Heart left ventricle (tissue), 16 donors: ENCODE data around the gene PCSK2. TPM values are rescaled to one million over a fixed set of nuclear protein-coding genes. Genes with fewer than 3 reads are reported as not detected.

Experiments
- ATAC-seq, 4 donors: fragments of 200-7000 bp; cut with Tn5 transposase; one replicate each; pipeline ENCODE4 v1.9.1; 2020 to 2022; ENCODE audit warnings: moderate library complexity in 4 of 4, mild to moderate bottlenecking in 3 of 4, moderate number of reproducible peaks in 1 of 4
- DNase-seq, 5 donors: peaks; one replicate each; pipeline ENCODE4 v3.0.0-alpha.2; 2020
- H3K27ac ChIP-seq, 12 donors: fragments of 200-600 bp; sonication (generic) in 4 of 12; one replicate each; pipeline versions ENCODE4 v1.5.0 to v1.8.0; 2016 to 2022; ENCODE audit warnings: mild to moderate bottlenecking in 2 of 12
- H3K27me3 ChIP-seq, 9 donors: fragments of 200-600 bp; sonication (generic) in 2 of 9; one replicate each; pipeline versions ENCODE4 v1.5.1 to v1.8.0; 2016 to 2022; ENCODE audit warnings: mild to moderate bottlenecking in 3 of 9
- H3K36me3 ChIP-seq, 9 donors: fragments of 200-600 bp; sonication (generic) in 2 of 9; one replicate each; pipeline versions ENCODE4 v1.5.0 to v1.8.0; 2018 to 2022; ENCODE audit warnings: mild to moderate bottlenecking in 2 of 9
- H3K4me1 ChIP-seq, 12 donors: fragments of 200-600 bp; sonication (generic) in 4 of 12; one replicate each; pipeline versions ENCODE4 v1.5.0 to v1.8.0; 2016 to 2022; ENCODE audit warnings: mild to moderate bottlenecking in 3 of 12
- H3K4me3 ChIP-seq, 12 donors: fragments of 200-600 bp; sonication (generic) in 4 of 12; one replicate each; pipeline versions ENCODE4 v1.5.0 to v1.8.0; 2017 to 2022; ENCODE audit warnings: mild to moderate bottlenecking in 9 of 12, moderate library complexity in 4 of 12
- H3K9me3 ChIP-seq, 12 donors: fragments of 200-600 bp; sonication (generic) in 4 of 12; one replicate each; pipeline versions ENCODE4 v1.5.0 to v1.8.0; 2016 to 2022; ENCODE audit warnings: mild to moderate bottlenecking in 1 of 12
- POLR2A ChIP-seq, 2 donors: fragments of 450-650 bp; IDR thresholded peaks; one replicate each; pipeline ENCODE4 v1.6.1; 2017; ENCODE audit warnings: antibody characterized with exemption in 2 of 2, mild to moderate bottlenecking in 2 of 2, moderate library complexity in 2 of 2
- WGBS, 4 donors: extraction: QIAGEN DNeasy Blood & Tissue Kit in 2 of 4; methylation state at CpG; one replicate each; pipeline versions ENCODE4 v1.1.5 to v1.1.7; 2013 to 2018; 5-methylcytosine and 5-hydroxymethylcytosine counted together
- intact Hi-C, 10 donors: fragments of 100-400 bp; cut with DNase I; formaldehyde crosslinking; loops; one replicate each; pipeline versions ENCODE4 v1.11.1 to v1.14.2; 2022
- polyA plus RNA-seq, 2 donors: library from polyadenylated mRNA; stranded (reverse); fragments of 200-250 nt; gene quantifications; one replicate each; pipeline ENCODE4 v1.2.3, GENCODE V29; 2013
- total RNA-seq, 9 donors: library from RNA; depleted of rRNA in 2 of 9; stranded (reverse); fragments of >200 nt in 2 of 9; fragmentation: NEBNext Ultra II Directional in 3 of 9; extraction: Animal tissue kit (Norgen Biotek cat#: 25700) in 3 of 9; gene quantifications; one replicate each; pipeline versions ENCODE4 v1.1.0 to v1.2.4, GENCODE V29; 2016 to 2023
- TF ChIP-seq, protein P1 (sequence below), 12 donors: fragments of 200-600 bp; sonication (generic) in 4 of 12; IDR thresholded peaks; one replicate each; pipeline versions ENCODE4 v1.5.0 to v1.8.0; 2018 to 2022; ENCODE audit warnings: antibody characterized with exemption in 12 of 12, mild to moderate bottlenecking in 5 of 12
- donor health status: ischemic (EF 13 %, LVEDD 7.1; RV severe dilation, severe dysfunction).
- donor health status: healthy with polysubstance abuse.
- donor health status: DM: no; HTN: yes; CAD: no.
- donor health status: DM: no; HTN: no; CAD: no.
- donor health status: ischemic (EF 25% LVEDD 6.9; RV normal size, moderate dysfunction).
- donor health status: ischemic (EF 25% LVEDD 5.7; RV mildly dilated, moderate dysfunction).
- donor health status: healthy.
- donor health status: DM: yes; HTN: yes; CAD: no.
- donor health status: ischemic (EF 35%, LVEDD 5.7; RV mildly dilated, moderate dysfunction).
- donor health status: nonischemic (EF 11% LVEDD 7.7; RV severe dilation, severe dysfunction).
- donor health status: DM: yes; HTN: yes; CAD: no.
- donor health status: PGD.
- donor health status: ischemic (EF 29% LVEDD 5.4; RV normal size, mild dysfunction).
- donor health status: nonischemic (EF 23%, LVEDD 6.1; RV moderate dilation, normal function).

The PCSK2 gene
- total and polyA plus RNA-seq, 11 donors = 0.11 to 2.0 (median 0.55) TPM

DNA sequence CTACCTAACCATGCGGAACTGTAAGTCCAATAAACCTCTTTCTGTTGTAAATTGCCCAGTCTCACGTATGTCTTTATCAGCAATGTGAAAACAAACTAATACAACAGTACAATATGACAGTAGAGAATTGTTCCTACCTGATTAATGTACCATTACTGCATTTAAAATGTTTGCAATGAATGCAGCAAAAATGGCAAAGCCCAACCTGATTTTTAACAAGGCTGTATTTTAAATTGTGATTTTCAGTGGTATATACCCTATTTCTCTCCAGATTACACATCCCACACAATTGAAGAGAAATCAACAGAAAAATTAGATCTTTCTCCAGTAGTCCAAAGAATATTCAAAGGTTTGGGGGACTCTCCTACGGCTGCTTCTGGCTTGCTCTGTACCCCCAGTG, 3.3 kb upstream of the PCSK2 start:
- ATAC-seq (no peak), DNase-seq (no peak)
- Histone ChIP-seq H3K36me3 (no peaks in the 10 kb centered on the region), H3K9me3 (no peaks in the 10 kb centered on the region), H3K4me3 (no peak overlapping the region), H3K4me1 (peaks cover 0 to 18% (median 4%) of the 10 kb centered on the region in 12 donors), H3K27ac (no peak overlapping the region), H3K27me3 (peaks cover 2 to 58% (median 42%) of the 10 kb centered on the region in 9 donors)
- WGBS, 4 donors = 63 to 70% (median 65%) methylated on average over 3 of the region's 3 CpGs
- TF ChIP-seq, protein P1, sequence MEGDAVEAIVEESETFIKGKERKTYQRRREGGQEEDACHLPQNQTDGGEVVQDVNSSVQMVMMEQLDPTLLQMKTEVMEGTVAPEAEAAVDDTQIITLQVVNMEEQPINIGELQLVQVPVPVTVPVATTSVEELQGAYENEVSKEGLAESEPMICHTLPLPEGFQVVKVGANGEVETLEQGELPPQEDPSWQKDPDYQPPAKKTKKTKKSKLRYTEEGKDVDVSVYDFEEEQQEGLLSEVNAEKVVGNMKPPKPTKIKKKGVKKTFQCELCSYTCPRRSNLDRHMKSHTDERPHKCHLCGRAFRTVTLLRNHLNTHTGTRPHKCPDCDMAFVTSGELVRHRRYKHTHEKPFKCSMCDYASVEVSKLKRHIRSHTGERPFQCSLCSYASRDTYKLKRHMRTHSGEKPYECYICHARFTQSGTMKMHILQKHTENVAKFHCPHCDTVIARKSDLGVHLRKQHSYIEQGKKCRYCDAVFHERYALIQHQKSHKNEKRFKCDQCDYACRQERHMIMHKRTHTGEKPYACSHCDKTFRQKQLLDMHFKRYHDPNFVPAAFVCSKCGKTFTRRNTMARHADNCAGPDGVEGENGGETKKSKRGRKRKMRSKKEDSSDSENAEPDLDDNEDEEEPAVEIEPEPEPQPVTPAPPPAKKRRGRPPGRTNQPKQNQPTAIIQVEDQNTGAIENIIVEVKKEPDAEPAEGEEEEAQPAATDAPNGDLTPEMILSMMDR (IDR thresholded peaks at IDR 0.05) = no peak
- TF ChIP-seq POLR2A (IDR thresholded peaks at IDR 0.05) = no peak
- intact Hi-C loops = no loop called here

DNA sequence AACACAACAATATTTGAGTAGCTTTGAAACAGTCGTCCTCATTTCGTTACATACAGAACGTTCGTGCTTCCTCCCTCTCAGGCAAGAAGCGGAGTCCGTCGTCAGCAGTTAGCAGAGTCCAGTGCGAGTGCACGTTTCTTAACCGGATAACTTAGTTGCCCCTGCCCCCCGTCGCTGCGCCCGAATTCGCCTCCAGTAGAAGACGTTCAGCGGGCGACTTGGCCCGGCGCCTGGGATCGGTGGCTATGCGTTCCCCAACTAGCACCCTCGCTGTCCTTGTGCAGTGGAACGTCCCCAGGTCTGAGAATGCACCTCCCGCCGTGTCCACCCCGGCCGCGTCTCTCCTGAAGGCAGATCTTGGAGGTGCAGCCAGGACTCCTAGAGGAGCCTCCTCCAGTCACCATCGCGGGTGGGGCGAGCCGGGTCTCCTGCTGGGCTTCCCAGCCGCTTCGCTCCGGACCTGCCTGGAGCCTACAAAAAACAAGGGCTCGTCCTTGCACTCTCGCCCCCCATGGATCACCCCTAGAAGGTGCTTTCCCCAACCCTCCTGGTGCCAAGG, 910 bp upstream of the PCSK2 start:
- intact Hi-C loops = no loop called here
- Histone ChIP-seq H3K36me3 (no peaks in the 10 kb centered on the region), H3K27ac (peak overlapping the region in 1 of 12 donors; percentile 34), H3K4me3 (peak overlapping the region in 11 of 12 donors; percentile 7 to 48 (median 36)), H3K9me3 (no peaks in the 10 kb centered on the region), H3K27me3 (peaks cover 5 to 77% (median 45%) of the 10 kb centered on the region in 9 donors), H3K4me1 (peaks cover 0 to 18% (median 4%) of the 10 kb centered on the region in 12 donors)
- ATAC-seq (no peak), DNase-seq (peak in 1 of 5 donors; percentile 20)
- 1 to 5% (median 2%) methylated on average over 35 to 38 of the region's 38 CpGs for WGBS, 4 donors
- TF ChIP-seq, protein P1 (IDR thresholded peaks at IDR 0.05) = no peak
- TF ChIP-seq POLR2A (IDR thresholded peaks at IDR 0.05) = no peak

DNA sequence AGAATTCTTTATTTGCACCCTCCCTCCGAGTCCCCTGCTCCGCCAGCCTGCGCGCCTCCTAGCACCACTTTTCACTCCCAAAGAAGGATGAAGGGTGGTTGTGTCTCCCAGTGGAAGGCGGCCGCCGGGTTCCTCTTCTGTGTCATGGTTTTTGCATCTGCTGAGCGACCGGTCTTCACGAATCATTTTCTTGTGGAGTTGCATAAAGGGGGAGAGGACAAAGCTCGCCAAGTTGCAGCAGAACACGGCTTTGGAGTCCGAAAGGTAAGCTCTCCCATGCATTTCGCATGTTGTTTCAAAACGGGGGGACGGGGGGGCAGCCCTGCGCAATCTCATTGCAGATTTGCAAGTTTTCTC, 357 bp downstream of the PCSK2 start:
- intact Hi-C loops = no loop called here
- 1 to 2% (median 2%) methylated on average over 17 of the region's 17 CpGs for WGBS, 4 donors
- H3K36me3 ChIP-seq = no peaks in the 10 kb centered on the region
- ATAC-seq = no peak
- peaks cover 5 to 73% (median 45%) of the 10 kb centered on the region in 9 donors for H3K27me3 ChIP-seq
- DNase-seq = peak in 1 of 5 donors; percentile 18
- peak overlapping the region in 9 of 12 donors; percentile 15 to 48 (median 33) for H3K4me3 ChIP-seq
- peaks cover 0 to 18% (median 4%) of the 10 kb centered on the region in 12 donors for H3K4me1 ChIP-seq
- no peaks in the 10 kb centered on the region for H3K9me3 ChIP-seq
- TF ChIP-seq, protein P1 (IDR thresholded peaks at IDR 0.05) = no peak
- TF ChIP-seq POLR2A (IDR thresholded peaks at IDR 0.05) = no peak
- H3K27ac ChIP-seq = no peak overlapping the region

DNA sequence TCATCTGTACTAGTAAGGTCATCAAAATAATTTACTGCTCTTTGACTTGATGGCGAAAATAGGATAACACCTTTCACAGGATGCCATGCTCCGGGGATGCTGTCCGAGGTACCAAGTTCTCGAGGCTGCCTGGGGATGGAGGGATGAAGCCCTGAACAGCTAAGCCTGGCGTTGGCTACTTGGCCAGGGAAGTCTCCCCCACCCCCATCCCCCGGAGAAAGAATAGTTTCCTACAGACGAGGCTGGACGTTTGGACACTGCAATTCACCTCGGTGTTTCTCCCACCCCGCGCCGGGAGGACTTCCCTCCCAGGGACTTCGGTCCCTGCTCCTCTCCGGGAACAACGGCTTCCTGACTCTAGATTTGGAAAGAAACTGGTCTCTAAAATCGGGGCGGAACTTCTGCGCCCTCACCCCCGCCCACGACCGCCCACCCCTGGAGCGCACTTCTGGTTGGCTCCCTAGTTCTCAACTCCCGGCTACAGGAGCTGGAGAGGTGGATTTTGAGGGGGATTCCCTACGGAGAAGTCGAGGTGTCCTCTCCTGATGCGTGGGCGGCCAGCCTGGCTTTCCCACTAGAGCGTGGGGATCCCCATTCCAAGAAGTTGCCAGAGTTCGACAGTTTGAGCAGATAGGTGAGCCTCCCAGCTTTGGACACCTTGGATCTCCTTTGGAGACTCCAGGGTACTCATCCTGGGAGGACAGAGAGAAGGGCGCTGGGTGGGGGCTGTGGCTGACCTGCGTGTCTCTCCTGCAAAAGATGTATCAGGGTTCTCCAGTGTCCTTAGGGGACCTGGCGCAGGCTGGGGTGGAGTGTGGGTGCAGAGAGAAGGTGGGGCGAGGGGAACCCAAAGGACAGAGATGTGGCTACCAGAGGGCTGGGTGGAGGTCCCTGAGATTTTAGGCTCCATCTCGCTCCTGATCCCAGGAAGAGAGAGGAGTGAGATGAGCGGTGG, 1.1 kb downstream of the PCSK2 start:
- 3 to 5% (median 4%) methylated on average over 24 to 35 of the region's 35 CpGs for WGBS, 4 donors
- intact Hi-C loops = no loop called here
- TF ChIP-seq, protein P1 (IDR thresholded peaks at IDR 0.05) = no peak
- no peak for TF ChIP-seq POLR2A (IDR thresholded peaks at IDR 0.05)
- H3K27ac ChIP-seq = no peak overlapping the region
- no peaks in the 10 kb centered on the region for H3K9me3 ChIP-seq
- no peaks in the 10 kb centered on the region for H3K36me3 ChIP-seq
- ATAC-seq (no peak), DNase-seq (no peak)
- peaks cover 5 to 69% (median 45%) of the 10 kb centered on the region in 9 donors for H3K27me3 ChIP-seq
- peak overlapping the region in 5 of 12 donors; percentile 1 to 42 (median 23) for H3K4me3 ChIP-seq
- H3K4me1 ChIP-seq = peaks cover 0 to 18% (median 4%) of the 10 kb centered on the region in 12 donors
